Stimulated activated CD4-positive, alpha-beta T cell treated with anti-CD3 and anti-CD28 coated beads, Interleukin-2, amount 100 ng/mL, for 48 hours (primary cell): ENCODE data around the gene RSF1.

Experiments used
- DNase-seq, 2 donors: peaks; one replicate each; pipeline ENCODE4 v3.0.0-alpha.2; 2020

Gene RSF1

DNA sequence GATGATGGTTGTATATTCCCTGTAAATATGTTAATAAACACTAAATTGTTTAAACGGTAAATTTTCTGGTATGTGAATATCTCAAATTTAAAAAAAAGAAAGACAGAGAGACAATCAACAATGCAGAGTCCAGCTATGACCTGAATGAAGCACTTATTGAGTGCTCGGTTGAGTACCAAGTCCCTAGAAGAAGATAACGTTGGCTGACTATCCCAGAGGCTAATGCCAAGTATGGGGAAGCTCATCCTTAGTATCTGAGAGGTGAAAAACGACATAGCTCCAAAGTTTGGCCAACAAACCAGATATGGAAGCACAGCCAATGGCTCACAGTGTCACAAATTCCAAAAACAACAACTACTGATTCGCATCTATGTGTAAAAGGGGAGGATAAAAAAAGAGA, 71.3 kb downstream of the RSF1 start:
- DNase-seq = no peak

DNA sequence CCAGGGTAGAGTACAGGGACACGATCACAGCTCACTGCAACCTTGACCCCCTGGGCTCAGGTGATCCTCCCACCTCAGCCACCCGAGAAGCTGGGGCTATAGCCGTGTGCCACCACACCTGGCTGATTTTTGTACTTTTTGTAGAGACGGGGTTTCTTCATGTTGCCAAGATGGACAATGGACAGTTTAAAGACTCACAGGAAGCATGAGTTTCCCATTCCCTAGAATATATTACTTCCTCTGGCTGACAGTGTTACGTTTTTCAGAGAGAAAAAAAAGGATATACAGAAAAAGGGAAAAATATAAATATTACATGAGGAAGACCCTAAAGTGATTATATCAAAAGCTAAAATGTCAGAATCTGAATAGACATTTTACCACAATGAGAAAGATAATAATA, 72.3 kb downstream of the RSF1 start:
- no peak for DNase-seq

DNA sequence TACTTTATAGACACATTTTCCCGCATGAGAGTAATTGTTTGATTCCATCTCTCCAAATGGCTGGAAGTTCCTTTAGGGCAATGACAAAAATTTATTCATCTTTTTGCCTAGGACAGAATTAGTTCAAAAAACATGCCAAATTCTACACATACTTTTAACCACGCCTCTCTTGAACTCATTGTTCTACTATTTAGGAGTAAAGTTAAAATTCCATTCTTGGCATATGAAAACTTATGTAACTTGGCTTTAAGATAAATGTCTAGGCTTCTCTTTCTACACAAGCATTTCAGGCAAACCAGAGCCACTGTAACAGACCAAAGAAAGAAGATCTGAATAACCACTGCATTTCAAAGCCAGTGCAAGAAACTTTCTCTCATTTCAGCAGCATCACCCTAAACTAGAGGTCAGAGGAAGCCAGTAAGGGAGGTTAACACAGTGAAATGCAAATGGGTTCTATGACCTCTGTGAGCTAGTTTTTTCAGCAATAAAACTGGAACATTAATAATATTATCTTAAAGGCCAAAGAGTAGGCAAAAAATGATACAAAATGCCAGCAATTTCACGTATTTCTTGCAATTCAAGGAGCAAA, 73.0 kb downstream of the RSF1 start:
- DNase-seq = no peak

DNA sequence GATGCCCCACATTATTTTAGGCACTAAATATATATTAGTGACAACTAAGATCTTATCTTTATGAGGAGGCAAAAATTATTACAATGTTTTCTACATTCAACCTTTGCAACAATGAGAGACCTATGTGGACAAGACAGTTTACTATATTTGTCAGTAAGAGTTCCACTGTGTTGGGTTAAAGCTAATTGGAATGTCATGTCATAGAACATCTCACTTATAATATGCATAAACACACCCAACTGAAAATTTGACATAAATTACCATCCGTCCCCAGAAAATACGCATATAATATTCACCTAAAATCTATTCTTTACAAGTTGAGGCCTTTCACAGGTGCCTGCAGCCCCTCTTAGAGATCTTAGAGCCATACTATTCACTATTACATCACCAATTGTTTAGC, 84.0 kb downstream of the RSF1 start:
- DNase-seq = no peak

DNA sequence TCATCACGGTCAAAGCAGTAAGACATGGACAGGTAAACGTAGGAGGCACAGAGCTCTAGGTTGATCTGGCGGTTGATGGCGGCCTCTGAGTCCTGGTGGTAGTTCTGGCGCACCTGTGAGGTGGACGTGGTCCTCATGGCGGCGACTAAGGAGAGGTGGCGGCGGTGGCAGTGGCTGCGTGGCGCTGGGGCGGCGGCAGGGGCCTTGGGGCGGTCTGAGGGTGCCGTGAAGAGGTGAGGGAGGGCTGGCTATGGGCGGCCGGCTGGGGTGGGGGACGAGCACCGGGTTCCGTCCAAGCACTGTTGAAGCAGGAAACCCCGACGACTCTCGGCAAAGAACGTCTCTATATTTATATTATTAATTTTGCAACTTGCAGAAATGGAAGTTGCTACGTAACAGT, 85.6 kb downstream of the RSF1 start:
- DNase-seq = no peak

DNA sequence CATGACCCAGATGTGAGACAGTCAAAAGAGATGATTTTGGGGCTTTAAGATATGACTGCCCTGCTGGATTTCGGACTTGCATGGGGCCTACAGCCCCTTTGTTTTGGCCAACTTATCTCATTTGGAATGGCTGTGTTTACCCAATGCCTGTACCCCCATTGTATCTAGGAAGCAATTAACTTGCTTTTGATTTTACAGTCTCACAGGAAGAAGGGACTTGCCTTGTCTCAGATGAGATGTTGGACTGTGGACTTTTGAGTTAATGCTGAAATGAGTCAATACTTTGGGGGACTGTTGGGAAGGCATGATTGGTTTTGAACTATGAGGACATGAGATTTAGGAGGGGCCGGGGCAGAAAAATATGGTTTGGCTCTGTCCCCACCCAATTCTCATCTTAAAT, 88.4 kb downstream of the RSF1 start:
- no peak for DNase-seq

DNA sequence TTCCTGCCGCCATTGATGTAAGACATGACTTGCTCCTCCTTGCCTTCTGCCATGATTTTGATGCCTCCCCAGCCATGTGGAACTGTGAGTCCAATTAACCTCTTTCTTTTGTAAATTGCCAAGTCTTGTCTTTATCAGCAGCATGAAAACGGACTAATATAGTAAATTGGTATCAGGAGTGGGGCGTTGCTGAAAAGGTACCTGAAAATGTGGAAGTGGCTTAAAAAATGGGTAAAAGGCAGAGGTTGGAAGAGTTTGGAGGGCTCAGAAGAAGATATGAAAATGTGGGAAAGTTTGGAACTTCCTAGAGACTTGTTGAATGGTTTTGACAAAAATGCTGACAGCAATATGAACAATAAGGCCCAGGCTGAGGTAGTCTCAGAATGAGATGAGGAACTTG, 89.7 kb downstream of the RSF1 start:
- DNase-seq = no peak

DNA sequence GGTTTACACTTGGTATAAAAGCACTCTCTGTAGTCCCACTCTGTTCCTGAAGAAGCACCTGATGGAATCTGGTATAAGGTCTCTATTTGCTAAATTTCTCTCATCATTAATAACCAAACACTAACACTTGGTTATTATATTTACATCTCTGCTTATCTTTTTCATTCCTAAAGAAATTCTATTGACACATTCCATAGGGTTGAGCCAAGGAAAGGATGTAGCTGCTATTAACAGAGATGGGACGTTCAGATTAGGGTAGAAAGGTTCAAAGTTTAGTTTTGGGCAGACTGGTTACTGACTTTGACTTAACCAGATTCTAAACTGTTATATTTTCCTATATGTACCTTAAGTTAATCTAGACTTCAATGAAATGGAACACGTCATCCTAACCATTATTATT, 91.5 kb downstream of the RSF1 start:
- DNase-seq = no peak

DNA sequence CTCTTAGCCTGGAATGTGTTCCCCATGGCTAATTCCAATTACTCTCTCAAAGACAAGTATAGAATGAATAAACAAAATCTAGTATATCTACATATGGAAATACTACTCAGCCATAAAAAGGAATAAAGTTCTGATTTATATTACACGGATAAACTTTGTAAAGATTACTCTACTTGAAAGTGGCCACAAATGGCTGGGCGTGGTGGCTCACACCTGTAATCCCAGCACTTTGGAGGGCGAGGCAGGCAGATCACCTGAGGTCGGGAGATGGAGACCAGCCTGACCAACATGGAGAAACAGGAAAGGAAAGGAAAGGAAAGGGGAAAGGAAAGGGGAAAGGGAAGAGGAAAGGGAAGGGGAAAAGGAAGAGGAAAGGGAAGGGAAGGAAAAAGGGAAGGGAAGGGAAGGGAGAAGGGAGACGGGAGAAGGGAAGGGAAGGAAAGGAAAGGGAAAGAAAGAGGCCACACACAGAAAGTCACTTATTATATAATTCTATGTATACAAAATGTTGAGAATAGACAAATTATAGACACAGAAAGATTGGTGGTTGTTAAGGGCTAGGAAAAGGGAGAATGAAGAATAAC, 92.2 kb downstream of the RSF1 start:
- DNase-seq = no peak

DNA sequence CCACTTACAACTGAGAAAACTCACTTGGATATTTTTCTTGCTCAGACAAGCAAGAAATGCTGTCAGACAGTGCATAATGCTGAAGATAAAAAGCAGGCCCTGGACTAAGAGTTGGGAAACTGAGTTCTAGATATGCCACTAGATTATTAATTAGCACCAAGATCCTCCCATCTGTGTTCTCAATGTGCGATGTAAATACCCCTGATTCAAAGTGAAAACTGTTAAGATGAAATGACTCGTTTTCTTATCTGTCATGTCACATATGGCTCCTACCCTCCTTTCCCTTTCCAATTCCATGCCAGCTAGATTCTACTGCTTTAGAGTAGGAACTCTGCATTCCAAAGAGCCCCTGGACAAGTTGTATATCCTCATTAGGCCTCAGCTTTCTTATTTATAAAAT, 94.0 kb downstream of the RSF1 start:
- DNase-seq = no peak

DNA sequence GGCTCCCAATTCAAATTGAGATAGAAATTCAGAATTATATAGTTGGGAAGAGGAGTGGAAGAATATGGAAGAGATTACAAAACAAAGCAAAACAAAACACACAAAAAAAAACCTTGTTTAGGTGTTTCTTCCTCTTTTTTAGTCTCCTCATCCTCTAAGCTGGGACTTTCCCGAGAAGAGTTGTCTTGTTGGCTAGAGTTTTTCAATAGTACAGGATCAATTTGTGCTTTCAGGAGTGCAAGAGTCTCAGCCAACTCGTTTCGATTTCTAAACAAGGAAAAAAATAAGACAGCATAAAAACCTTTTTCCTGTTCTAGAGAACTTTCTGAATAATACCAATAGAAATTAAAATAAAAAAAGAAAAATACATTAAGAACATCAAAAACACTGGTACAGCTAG, 95.1 kb downstream of the RSF1 start:
- no peak for DNase-seq

DNA sequence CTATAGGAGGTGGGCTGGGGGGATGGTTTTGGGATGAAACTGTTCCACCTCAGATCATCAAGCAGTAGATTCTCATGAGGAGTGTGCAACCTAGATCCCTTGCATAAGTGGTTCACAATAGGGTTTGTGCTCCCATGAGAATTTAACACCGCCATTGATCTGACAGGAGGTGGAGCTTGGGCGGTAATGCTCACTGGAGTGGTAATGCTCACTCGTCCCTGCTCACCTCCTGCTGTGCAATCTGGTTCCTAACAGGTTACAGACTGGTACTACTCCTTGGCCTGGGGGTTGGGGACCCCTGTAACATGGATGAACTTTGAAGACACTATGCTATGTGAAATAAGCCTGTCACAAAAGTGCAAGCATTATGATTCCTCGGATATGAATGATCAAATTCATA, 95.9 kb downstream of the RSF1 start:
- no peak for DNase-seq

DNA sequence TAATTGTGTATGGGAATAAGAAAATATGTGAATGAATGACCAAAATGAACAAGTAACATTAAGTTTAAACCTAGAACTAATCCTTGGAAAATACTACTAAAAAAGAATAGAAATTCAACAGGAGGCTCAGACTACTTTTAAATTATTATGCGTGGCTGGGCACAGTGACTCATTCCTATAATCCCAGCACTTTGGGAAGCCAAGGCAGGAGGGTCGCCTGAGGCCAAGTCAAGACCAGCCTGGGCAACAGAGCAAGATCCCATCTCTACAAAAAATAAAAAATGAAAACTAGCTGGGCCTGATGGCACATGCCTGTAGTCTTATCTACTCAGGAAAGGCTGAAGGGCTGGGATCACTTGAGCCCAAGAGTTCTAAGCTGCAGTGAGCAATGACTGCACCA, 97.5 kb downstream of the RSF1 start:
- no peak for DNase-seq

DNA sequence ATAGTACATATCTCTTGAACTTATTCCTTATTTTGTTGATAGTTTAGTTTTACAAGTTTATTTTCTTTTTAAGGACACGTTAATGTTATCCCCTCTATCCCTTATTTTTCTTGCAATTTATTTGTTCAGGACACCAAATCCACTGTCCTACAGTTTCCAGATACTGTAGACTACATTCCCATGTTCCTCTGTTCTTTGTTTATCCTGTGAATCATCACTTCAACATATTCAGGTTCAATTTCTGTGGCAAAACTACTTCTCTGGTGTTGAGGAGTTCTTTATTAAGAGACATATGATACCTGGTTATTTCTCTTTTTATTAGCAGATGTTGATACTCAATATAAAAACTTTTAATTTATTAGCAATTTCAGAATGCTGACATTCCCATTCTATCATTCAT, 110.2 kb downstream of the RSF1 start:
- no peak for DNase-seq

DNA sequence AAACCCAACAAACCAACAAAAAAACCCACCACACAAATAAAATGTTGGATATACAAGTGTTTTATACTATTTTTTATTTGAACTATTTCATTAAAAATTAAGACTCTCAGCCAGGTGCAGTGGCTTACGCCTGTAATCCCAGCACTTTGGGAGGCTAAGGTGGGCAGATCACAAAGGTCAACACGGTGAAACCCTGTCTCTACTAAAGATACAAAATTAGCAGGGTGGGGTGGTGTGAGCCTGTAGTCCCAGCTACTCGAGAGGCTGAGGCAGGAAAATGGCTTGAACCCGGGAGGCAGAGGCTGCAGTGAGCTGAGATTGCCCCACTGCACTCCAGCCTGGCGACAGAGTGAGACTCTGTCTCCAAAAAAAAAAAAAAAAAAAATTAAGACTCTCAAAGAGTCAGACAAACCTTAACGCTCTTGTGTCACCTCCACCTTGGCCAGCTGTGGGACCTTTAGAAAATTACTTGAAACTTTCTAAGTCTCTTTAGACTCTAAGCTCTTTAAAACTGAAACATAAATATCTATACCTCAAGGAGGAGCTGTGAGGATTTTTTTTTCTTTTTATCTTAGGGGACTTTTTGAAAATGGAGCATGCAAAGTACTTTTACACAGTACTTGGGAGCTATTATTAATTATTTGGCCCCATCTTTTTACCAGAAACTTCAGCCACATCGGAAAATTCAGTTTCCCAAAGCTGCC, 114.5 kb downstream of the RSF1 start:
- no peak for DNase-seq

DNA sequence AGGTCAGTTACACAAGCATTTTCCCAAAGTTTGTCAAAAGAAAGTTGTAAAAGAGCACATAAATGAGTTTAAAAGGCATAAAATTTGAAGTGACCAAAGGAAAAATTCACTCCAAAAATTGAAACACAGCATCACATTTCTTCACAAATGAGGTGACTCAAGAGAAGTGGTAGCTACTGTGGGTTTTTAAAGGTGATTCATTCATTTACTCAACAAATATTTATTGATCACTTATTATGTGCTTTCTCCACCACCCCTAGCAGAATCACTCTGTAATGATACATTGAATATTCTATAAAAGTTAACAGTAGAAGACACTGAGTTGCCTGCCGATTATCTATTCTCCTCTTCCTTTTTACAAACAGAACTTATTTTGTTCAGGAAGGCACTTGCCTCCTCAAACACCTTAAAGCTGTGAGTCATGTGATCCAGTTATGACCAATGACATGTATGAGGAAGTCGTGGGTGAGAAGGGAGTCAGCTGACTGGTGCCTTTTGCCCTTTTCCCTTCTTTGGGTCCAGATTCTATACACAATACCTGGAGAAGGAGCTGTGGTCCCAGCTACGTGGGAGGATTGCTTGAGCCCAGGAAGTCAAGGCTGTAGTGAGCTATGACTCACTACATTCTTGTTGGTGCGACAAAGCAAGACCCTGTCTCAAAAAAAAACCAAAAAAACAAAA, 115.2 kb downstream of the RSF1 start:
- peak in 1 of 2 donors; percentile 10 for DNase-seq

DNA sequence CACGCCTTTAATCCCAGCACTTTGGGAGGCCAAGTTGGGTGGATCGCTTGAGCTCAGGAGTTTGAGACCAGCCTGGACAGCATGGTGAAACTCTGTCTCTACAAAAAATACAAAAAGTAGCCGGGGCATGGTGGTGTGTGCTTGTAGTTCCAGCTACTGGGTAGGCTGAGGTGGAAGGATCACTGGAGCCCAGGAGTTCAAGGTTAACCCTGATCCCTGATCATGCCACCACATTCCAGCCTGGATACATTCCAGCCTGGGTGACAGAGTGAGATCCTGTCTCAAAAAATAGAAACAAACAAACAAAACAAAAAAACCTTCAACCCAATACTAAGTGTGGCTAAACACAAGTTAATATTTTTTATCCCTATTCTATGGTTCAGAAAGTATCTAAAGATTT, 116.5 kb downstream of the RSF1 start:
- DNase-seq = no peak

DNA sequence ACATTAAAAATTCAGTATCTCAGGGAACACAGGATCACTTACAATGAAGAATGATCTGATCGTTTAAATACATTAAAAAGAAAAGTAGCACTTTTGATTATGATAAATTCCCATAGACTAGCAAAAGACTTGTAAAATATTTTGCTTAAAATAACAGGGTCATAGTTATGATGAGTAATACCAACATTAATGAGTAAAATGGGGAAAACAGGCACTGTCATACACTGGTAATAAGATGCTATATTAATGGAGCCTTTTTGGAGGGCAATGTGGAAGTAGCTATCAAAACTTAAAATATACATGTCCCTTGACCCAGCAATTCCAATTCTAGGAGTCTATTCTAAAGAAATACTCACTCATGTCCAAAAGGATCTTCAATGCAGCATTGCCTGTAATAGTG, 121.1 kb downstream of the RSF1 start:
- no peak for DNase-seq

DNA sequence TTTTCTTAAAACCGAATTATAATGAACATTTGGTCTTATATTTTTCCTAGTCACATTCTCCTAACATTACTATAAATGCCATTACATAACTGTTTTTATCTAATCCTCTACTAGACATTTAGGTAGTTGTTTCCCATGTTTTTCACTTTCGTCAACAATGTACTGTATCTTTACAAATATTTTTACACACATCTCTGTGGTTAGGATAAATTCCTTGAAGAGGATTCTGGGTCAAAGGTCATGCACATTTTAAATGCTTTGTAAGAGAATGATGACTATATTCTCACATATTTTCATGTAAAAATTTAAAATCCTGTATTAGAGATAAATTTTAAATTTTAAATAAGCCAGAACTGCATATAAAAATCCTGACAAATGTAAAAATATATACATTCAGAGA, 121.6 kb downstream of the RSF1 start:
- DNase-seq = no peak

DNA sequence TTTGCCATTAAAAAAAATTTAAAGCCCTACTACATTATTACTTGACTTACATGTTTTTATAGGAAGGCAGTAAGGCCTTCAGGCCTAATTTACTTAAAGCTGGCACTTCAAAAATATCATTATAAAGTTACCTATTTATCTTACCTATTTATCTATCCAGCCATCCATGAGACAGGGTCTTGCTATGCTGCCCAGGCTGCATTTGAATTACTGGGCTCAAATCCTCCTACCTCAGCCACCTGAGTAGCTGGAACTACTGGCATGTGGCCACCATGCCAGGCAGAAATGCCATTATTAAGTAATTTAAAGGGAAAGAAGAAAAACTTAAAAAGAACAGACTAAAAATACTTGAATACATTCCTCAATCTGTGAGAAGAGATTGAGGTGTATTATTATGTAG, 122.7 kb downstream of the RSF1 start:
- no peak for DNase-seq

DNA sequence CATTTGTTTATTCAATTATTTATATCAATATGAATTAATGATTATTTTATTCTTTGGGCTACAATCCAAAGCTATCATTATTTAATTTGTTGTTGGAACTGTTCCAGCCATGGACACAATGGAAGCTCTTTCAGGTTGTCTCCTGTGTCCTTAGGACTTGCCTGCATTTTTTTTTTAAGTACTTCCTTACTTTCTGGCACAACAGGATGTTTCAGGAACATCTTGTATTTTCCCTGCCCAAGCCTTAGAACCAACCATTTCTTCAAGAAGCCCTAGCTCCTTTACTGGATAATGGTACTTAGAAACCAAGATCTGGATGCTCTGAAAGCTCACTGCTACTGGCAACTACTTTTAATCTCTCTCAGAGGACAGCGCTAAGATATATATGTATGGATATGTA, 125.1 kb downstream of the RSF1 start:
- no peak for DNase-seq

DNA sequence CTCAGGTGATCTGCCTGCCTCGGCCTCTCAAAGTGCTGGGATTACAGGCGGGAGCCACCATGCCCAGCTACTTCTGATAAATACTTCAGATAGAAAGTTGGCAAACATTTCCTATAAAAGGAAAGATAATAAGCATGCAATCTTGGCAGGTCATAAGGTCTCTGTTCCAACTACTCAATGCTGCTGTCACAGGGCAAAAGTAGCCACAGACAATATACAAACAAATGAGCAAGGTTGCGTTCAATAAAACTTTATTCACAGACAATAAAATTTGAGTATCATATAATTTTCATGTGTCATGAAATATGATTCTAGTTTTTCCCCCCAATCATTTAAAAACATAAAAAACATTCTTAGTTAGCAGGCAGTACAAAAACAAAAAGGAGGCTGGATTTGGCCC, 129.9 kb downstream of the RSF1 start:
- DNase-seq = no peak

DNA sequence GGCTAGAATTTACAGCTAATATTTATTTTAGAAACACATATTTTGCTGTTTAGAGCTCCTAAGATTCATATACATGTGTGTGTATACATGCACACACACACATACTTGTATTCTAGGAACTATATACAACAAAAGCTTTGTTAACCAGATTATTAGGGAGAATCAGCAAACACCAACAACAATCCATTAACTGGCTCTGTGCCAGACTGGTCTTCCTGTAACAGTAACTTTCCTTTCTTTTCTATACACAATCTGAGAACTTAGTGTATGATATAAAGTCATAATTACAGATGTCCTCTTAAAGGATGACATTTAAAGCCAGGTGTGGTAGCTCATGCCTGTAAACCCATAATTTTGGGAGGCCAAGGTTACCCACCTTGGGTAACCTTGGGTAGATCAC, 133.4 kb downstream of the RSF1 start:
- no peak for DNase-seq

DNA sequence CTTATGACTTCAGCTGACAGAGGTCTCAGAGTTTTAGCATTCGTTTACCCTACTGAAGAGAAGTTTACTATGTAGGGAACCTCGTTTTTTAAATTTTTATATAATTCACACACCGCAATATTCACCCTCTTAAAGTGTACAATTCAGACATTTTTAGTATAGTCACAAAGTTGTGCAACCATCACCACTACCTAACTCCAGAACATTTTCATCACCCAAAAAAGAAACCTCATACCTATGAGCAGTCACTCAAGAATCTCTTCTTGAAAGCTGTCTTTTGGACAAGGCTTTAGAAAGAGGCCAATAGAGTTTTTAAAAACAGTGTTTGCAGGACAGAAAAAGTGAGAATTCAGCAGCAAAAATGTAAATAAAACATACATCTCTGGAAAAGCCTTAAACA, 143.4 kb downstream of the RSF1 start:
- no peak for DNase-seq
